Activated CD8-positive, alpha-beta T cell treated with anti-CD3 and anti-CD28 coated beads for 36 hours (primary cell): ENCODE measurements around the gene EYA4. TPM values are rescaled to one million over a fixed set of nuclear protein-coding genes. Genes with fewer than 3 reads are reported as not detected.

Experiments used
- ATAC-seq: fragments of 200-7000 bp; cut with Tn5 transposase; one replicate; pipeline ENCODE4 v1.10.0; 2021; ENCODE audit warnings: mild to moderate bottlenecking, moderate library complexity
- CTCF ChIA-PET: fragments of 350-600 bp; sonication (Branson Sonifier 250); formaldehyde crosslinking; loops from one replicate; lab custom pipeline; 2021; ENCODE audit warnings: antibody characterized with exemption; lab: Charles Lee
- POLR2A ChIA-PET: fragments of 350-600 bp; sonication (Branson Sonifier 250); formaldehyde crosslinking; loops from one replicate; lab custom pipeline; 2021; ENCODE audit warnings: antibody characterized with exemption; lab: Charles Lee
- DNase-seq: peaks from one replicate; pipeline ENCODE4 v3.0.0-alpha.2; 2020
- H3K27ac Mint-ChIP-seq: one replicate; pipeline ENCODE4 v1.8.0; 2021; ENCODE audit warnings: mild to moderate bottlenecking, mixed read lengths
- H3K27me3 Mint-ChIP-seq: one replicate; pipeline ENCODE4 v1.8.0; 2021; ENCODE audit warnings: mixed read lengths
- H3K36me3 Mint-ChIP-seq: one replicate; pipeline ENCODE4 v1.8.0; 2021; ENCODE audit warnings: low read depth, mixed read lengths
- H3K4me1 Mint-ChIP-seq: one replicate; pipeline ENCODE4 v1.8.0; 2021; ENCODE audit warnings: low read depth, mixed read lengths
- H3K4me3 Mint-ChIP-seq: one replicate; pipeline ENCODE4 v1.8.0; 2021; ENCODE audit warnings: mild to moderate bottlenecking, moderate library complexity, mixed read lengths
- H3K9me3 Mint-ChIP-seq: one replicate; pipeline ENCODE4 v1.8.0; 2021; ENCODE audit warnings: mixed read lengths
- CTCF ChIP-seq: fragments of 200-600 bp; IDR thresholded peaks from one replicate; pipeline ENCODE4 v1.8.0; 2022; ENCODE audit warnings: antibody characterized with exemption, mild to moderate bottlenecking
- intact Hi-C: fragments of 100-400 bp; cut with micrococcal nuclease; formaldehyde crosslinking; loops from one replicate; pipeline ENCODE4 v1.10.0; 2022
- total RNA-seq, 2 experiments: library from RNA; stranded (reverse); gene quantifications; one replicate each; pipeline ENCODE4 v1.2.3, GENCODE V29; 2021

EYA4 gene
- total RNA-seq, 2 experiments from 2014 or later = not detected

GRCh38 chr6:133376743-133377142 lies 135.6 kb downstream of the EYA4 start:
- Mint-ChIP-seq H3K36me3 (no peaks in the 10 kb centered on the region), H3K9me3 (no peaks in the 10 kb centered on the region), H3K4me3 (no peak overlapping the region), H3K4me1 (no peaks in the 10 kb centered on the region), H3K27ac (no peak overlapping the region), H3K27me3 (peaks cover 4% of the 10 kb centered on the region)
- POLR2A ChIA-PET = interaction anchor here (0.7 kb wide), 1 partner anchor 206 kb away, joined by 3 read pairs; no protein-coding TSS in a partner anchor
- intact Hi-C loops = no loop called here
- CTCF ChIA-PET = no interaction called here
- TF ChIP-seq CTCF = no peak
- ATAC-seq (no peak), DNase-seq (no peak)

- H3K36me3 Mint-ChIP-seq = no peaks in the 10 kb centered on the region
- TF ChIP-seq CTCF = no peak
- ChIA-PET CTCF (no interaction called here), POLR2A (interaction anchor here (0.7 kb wide), 1 partner anchor 205 kb away, joined by 3 read pairs; no protein-coding TSS in a partner anchor)
- intact Hi-C loops = no loop called here
- H3K27ac Mint-ChIP-seq = no peak overlapping the region
- H3K4me1 Mint-ChIP-seq = no peaks in the 10 kb centered on the region
- no peak for DNase-seq
- H3K27me3 Mint-ChIP-seq = peaks cover 4% of the 10 kb centered on the region
- ATAC-seq = no peak
- H3K4me3 Mint-ChIP-seq = no peak overlapping the region
- H3K9me3 Mint-ChIP-seq = no peaks in the 10 kb centered on the region
Measured at GRCh38 chr6:133377219-133377618, 136.1 kb downstream of the EYA4 start.

GRCh38 chr6:133380047-133380446 lies 138.9 kb downstream of the EYA4 start:
- H3K9me3 Mint-ChIP-seq = no peaks in the 10 kb centered on the region
- POLR2A ChIA-PET = no interaction called here
- H3K36me3 Mint-ChIP-seq = no peaks in the 10 kb centered on the region
- CTCF ChIA-PET = no interaction called here
- H3K27ac Mint-ChIP-seq = no peak overlapping the region
- no peaks in the 10 kb centered on the region for H3K4me1 Mint-ChIP-seq
- TF ChIP-seq CTCF = no peak
- ATAC-seq (no peak), DNase-seq (no peak)
- H3K27me3 Mint-ChIP-seq = peaks cover 4% of the 10 kb centered on the region
- H3K4me3 Mint-ChIP-seq = no peak overlapping the region
- intact Hi-C loops = no loop called here

- TF ChIP-seq CTCF = no peak
- no peaks in the 10 kb centered on the region for H3K9me3 Mint-ChIP-seq
- ATAC-seq (no peak), DNase-seq (no peak)
- intact Hi-C loops = no loop called here
- ChIA-PET POLR2A (no interaction called here), CTCF (no interaction called here)
- no peak overlapping the region for H3K4me3 Mint-ChIP-seq
- H3K27ac Mint-ChIP-seq = no peak overlapping the region
- no peaks in the 10 kb centered on the region for H3K4me1 Mint-ChIP-seq
- H3K27me3 Mint-ChIP-seq = peaks cover 4% of the 10 kb centered on the region
- H3K36me3 Mint-ChIP-seq = no peaks in the 10 kb centered on the region
Measured at GRCh38 chr6:133380723-133381122, 139.6 kb downstream of the EYA4 start.

GRCh38 chr6:133388731-133389130 lies 147.6 kb downstream of the EYA4 start:
- intact Hi-C loops = no loop called here
- no peak overlapping the region for H3K27ac Mint-ChIP-seq
- DNase-seq (no peak), ATAC-seq (no peak)
- no peak for TF ChIP-seq CTCF
- H3K4me1 Mint-ChIP-seq = no peaks in the 10 kb centered on the region
- H3K9me3 Mint-ChIP-seq = no peaks in the 10 kb centered on the region
- H3K36me3 Mint-ChIP-seq = no peaks in the 10 kb centered on the region
- POLR2A ChIA-PET = no interaction called here
- H3K27me3 Mint-ChIP-seq = no peaks in the 10 kb centered on the region
- CTCF ChIA-PET = no interaction called here
- H3K4me3 Mint-ChIP-seq = no peak overlapping the region
